HepG2 (cell line): ENCODE measurements around the gene MRNIP. TPM values are rescaled to one million over a fixed set of nuclear protein-coding genes. Genes with fewer than 3 reads are reported as not detected.

Experiments used
- ASH2L ChIP-seq: fragments of 300-600, 200-600 bp; sonication (generic); IDR thresholded peaks from 2 replicates; pipeline ENCODE4 v1.7.0; 2017; ENCODE audit warnings: low read depth, mild to moderate bottlenecking, moderate library complexity, mixed read lengths, low read length; ENCODE audit not compliant: insufficient read length
- CEBPG ChIP-seq: IDR thresholded peaks from 2 replicates; pipeline ENCODE4 v1.6.1; 2016
- DNMT3B ChIP-seq: conservative IDR thresholded peaks from 2 replicates; pipeline ENCODE4 v1.6.1; 2016; ENCODE audit warnings: missing biosample characterization, control low read depth
- DR1 ChIP-seq: sonication (generic); formaldehyde crosslinking; IDR thresholded peaks from 2 replicates; pipeline ENCODE4 v1.8.0; 2021; ENCODE audit warnings: mild to moderate bottlenecking, missing genetic modification reagents, inconsistent platforms
- FOSL1 ChIP-seq: sonication (generic); formaldehyde crosslinking; IDR thresholded peaks from 2 replicates; pipeline ENCODE4 v1.9.0; 2021; ENCODE audit warnings: missing genetic modification reagents, borderline replicate concordance
- GABPA ChIP-seq, 2 experiments: IDR thresholded peaks; 2 replicates each; pipeline ENCODE4 v1.6.1; 2011 to 2016; ENCODE audit warnings: low read depth in 2 of 2, low read length in 1 of 2, missing biosample characterization in 1 of 2, missing genetic modification characterization in 1 of 2
- HMG20B ChIP-seq: conservative IDR thresholded peaks from 2 replicates; pipeline ENCODE4 v1.6.1; 2016; ENCODE audit warnings: missing genetic modification reagents, missing compliant biosample characterization
- KLF15 ChIP-seq: sonication (generic); formaldehyde crosslinking; IDR thresholded peaks from 2 replicates; pipeline ENCODE4 v1.8.1; 2023; ENCODE audit warnings: borderline replicate concordance, mild to moderate bottlenecking, inconsistent platforms, missing genetic modification reagents, mixed read lengths
- PCBP1 ChIP-seq: fragments of 200-400 bp; formaldehyde crosslinking; IDR thresholded peaks from 2 replicates; pipeline ENCODE4 v1.6.1; 2017; ENCODE audit warnings: mild to moderate bottlenecking, low read depth, low read length, borderline replicate concordance
- TARDBP ChIP-seq: sonication (generic); formaldehyde crosslinking; IDR thresholded peaks from 2 replicates; pipeline ENCODE4 v1.8.0; 2022; ENCODE audit warnings: mild to moderate bottlenecking, missing genetic modification reagents
- ZNF431 ChIP-seq: sonication (generic); formaldehyde crosslinking; IDR thresholded peaks from 2 replicates; pipeline ENCODE4 v1.9.0; 2022; ENCODE audit warnings: missing genetic modification reagents, low read depth, mild to moderate bottlenecking, borderline replicate concordance
- polyA plus RNA-seq, 8 experiments: library from polyadenylated mRNA; depleted of rRNA in 3 of 8; stranded (reverse) in 7 of 8; unstranded in 1 of 8; fragments of >200 nt; fragmentation: Illumina TruSeq in 4 of 8; extraction: Trizol in 4 of 8; gene quantifications; 2 replicates each; pipeline versions ENCODE4 v1.2.1 to v1.2.3, GENCODE V29; 2011 to 2016; ENCODE audit warnings: low read depth in 4 of 8, missing spikeins in 1 of 8, mixed read lengths in 1 of 8; ENCODE audit not compliant: insufficient read depth in 1 of 8
- total RNA-seq, 5 experiments: library from RNA; depleted of rRNA; stranded (reverse); fragments of >200 nt; fragmentation: Illumina TruSeq; extraction: Trizol; gene quantifications; 2 replicates each; pipeline ENCODE4 v1.2.3, GENCODE V29; 2016; ENCODE audit warnings: low read depth in 1 of 5
- TF ChIP-seq, protein P1 (sequence below): sonication (generic); formaldehyde crosslinking; IDR thresholded peaks from 2 replicates; pipeline ENCODE4 v1.4.0; 2020; ENCODE audit warnings: mild to moderate bottlenecking, low read depth, missing genetic modification reagents
- TF ChIP-seq, protein P2 (sequence below): sonication (generic); formaldehyde crosslinking; IDR thresholded peaks from 2 replicates; pipeline ENCODE4 v1.4.0; 2020; ENCODE audit warnings: missing genetic modification reagents
- TF ChIP-seq, protein P3 (sequence below): sonication (generic); formaldehyde crosslinking; conservative IDR thresholded peaks from 2 replicates; pipeline ENCODE4 v1.8.0; 2022; ENCODE audit warnings: low read depth, missing genetic modification reagents
- TF ChIP-seq, protein P4 (sequence below): sonication (generic); formaldehyde crosslinking; IDR thresholded peaks from 2 replicates; pipeline ENCODE4 v1.4.0; 2020; ENCODE audit warnings: missing genetic modification reagents
- TF ChIP-seq, protein P5 (sequence below): sonication (generic); formaldehyde crosslinking; IDR thresholded peaks from 2 replicates; pipeline ENCODE4 v1.4.0; 2020; ENCODE audit warnings: mild to moderate bottlenecking, missing genetic modification reagents

MRNIP gene
- total and polyA plus RNA-seq, 2 of the 13 experiments (the other 11 are each of a cell fraction or from before 2014, with no cell fraction given), result 15.5 to 34.1 TPM

DNA sequence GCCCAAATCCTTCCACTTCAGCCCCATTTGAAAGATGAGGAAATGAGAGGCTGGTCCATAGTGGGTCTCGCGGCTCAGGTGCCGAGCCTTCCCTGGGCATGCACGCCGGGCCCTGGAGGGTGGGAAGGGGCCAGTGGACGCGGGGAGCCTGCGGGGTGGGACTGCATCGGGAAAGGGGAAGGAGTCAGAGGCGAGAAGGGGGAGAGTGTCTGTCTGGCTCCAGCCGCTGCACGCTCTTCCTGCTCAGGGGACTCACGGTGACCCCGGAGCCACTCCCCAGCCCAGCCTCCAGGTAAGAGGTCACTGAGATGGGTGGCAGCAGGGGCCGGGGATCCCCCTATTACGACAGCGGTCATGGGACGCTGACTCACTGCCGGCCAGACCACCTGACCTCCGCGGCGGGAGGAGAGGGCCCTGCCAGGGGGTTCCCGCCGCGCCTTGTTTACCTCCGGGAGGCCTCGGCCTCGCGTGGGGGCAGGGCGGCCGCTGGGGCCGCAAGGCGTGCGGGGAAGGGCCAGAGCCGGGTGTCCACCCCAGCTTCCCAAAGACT, 39.8 kb downstream of the MRNIP start (continued):
- TF ChIP-seq, protein P1, sequence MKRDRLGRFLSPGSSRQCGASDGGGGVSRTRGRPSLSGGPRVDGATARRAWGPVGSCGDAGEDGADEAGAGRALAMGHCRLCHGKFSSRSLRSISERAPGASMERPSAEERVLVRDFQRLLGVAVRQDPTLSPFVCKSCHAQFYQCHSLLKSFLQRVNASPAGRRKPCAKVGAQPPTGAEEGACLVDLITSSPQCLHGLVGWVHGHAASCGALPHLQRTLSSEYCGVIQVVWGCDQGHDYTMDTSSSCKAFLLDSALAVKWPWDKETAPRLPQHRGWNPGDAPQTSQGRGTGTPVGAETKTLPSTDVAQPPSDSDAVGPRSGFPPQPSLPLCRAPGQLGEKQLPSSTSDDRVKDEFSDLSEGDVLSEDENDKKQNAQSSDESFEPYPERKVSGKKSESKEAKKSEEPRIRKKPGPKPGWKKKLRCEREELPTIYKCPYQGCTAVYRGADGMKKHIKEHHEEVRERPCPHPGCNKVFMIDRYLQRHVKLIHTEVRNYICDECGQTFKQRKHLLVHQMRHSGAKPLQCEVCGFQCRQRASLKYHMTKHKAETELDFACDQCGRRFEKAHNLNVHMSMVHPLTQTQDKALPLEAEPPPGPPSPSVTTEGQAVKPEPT (CRISPR knock-in tag), result 0 out of 2 replicates have a peak, but pooled peaks have one; percentile 76
- TF ChIP-seq DNMT3B (CRISPR knock-in tag), result 0 out of 2 replicates have a peak, but pooled peaks have one; percentile 73
- TF ChIP-seq GABPA (IDR thresholded peaks at IDR 0.05; ENCODE audit: low read depth, low read length), result no peak
- TF ChIP-seq GABPA (CRISPR knock-in tag; IDR thresholded peaks at IDR 0.05; ENCODE audit: low read depth), result peak; percentile 63; the same call in 1 of the 2 replicates
- no peak; the same call in 1 of the 2 replicates for TF ChIP-seq KLF15 (CRISPR knock-in tag)
- no peak for TF ChIP-seq DR1 (CRISPR knock-in tag)
- peak; percentile 98 for TF ChIP-seq FOSL1 (CRISPR knock-in tag)
- TF ChIP-seq PCBP1, result peak; percentile 88; the same call in 1 of the 2 replicates
- peak; percentile 71; the same call in 1 of the 2 replicates for TF ChIP-seq HMG20B
- TF ChIP-seq, protein P2, sequence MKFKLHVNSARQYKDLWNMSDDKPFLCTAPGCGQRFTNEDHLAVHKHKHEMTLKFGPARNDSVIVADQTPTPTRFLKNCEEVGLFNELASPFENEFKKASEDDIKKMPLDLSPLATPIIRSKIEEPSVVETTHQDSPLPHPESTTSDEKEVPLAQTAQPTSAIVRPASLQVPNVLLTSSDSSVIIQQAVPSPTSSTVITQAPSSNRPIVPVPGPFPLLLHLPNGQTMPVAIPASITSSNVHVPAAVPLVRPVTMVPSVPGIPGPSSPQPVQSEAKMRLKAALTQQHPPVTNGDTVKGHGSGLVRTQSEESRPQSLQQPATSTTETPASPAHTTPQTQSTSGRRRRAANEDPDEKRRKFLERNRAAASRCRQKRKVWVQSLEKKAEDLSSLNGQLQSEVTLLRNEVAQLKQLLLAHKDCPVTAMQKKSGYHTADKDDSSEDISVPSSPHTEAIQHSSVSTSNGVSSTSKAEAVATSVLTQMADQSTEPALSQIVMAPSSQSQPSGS (CRISPR knock-in tag), result peak; percentile 95
- TF ChIP-seq TARDBP (CRISPR knock-in tag), result peak; percentile 84
- peak; percentile 92 for TF ChIP-seq CEBPG (CRISPR knock-in tag)
- peak; percentile 78 for TF ChIP-seq ZNF431 (CRISPR knock-in tag)
- TF ChIP-seq, protein P3, sequence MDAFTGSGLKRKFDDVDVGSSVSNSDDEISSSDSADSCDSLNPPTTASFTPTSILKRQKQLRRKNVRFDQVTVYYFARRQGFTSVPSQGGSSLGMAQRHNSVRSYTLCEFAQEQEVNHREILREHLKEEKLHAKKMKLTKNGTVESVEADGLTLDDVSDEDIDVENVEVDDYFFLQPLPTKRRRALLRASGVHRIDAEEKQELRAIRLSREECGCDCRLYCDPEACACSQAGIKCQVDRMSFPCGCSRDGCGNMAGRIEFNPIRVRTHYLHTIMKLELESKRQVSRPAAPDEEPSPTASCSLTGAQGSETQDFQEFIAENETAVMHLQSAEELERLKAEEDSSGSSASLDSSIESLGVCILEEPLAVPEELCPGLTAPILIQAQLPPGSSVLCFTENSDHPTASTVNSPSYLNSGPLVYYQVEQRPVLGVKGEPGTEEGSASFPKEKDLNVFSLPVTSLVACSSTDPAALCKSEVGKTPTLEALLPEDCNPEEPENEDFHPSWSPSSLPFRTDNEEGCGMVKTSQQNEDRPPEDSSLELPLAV (CRISPR knock-in tag), result no peak
- peak; percentile 52 for TF ChIP-seq ASH2L
- TF ChIP-seq, protein P4, sequence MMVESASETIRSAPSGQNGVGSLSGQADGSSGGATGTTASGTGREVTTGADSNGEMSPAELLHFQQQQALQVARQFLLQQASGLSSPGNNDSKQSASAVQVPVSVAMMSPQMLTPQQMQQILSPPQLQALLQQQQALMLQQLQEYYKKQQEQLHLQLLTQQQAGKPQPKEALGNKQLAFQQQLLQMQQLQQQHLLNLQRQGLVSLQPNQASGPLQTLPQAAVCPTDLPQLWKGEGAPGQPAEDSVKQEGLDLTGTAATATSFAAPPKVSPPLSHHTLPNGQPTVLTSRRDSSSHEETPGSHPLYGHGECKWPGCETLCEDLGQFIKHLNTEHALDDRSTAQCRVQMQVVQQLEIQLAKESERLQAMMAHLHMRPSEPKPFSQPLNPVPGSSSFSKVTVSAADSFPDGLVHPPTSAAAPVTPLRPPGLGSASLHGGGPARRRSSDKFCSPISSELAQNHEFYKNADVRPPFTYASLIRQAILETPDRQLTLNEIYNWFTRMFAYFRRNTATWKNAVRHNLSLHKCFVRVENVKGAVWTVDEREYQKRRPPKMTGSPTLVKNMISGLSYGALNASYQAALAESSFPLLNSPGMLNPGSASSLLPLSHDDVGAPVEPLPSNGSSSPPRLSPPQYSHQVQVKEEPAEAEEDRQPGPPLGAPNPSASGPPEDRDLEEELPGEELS (CRISPR knock-in tag), result peak; percentile 90
- TF ChIP-seq, protein P5, sequence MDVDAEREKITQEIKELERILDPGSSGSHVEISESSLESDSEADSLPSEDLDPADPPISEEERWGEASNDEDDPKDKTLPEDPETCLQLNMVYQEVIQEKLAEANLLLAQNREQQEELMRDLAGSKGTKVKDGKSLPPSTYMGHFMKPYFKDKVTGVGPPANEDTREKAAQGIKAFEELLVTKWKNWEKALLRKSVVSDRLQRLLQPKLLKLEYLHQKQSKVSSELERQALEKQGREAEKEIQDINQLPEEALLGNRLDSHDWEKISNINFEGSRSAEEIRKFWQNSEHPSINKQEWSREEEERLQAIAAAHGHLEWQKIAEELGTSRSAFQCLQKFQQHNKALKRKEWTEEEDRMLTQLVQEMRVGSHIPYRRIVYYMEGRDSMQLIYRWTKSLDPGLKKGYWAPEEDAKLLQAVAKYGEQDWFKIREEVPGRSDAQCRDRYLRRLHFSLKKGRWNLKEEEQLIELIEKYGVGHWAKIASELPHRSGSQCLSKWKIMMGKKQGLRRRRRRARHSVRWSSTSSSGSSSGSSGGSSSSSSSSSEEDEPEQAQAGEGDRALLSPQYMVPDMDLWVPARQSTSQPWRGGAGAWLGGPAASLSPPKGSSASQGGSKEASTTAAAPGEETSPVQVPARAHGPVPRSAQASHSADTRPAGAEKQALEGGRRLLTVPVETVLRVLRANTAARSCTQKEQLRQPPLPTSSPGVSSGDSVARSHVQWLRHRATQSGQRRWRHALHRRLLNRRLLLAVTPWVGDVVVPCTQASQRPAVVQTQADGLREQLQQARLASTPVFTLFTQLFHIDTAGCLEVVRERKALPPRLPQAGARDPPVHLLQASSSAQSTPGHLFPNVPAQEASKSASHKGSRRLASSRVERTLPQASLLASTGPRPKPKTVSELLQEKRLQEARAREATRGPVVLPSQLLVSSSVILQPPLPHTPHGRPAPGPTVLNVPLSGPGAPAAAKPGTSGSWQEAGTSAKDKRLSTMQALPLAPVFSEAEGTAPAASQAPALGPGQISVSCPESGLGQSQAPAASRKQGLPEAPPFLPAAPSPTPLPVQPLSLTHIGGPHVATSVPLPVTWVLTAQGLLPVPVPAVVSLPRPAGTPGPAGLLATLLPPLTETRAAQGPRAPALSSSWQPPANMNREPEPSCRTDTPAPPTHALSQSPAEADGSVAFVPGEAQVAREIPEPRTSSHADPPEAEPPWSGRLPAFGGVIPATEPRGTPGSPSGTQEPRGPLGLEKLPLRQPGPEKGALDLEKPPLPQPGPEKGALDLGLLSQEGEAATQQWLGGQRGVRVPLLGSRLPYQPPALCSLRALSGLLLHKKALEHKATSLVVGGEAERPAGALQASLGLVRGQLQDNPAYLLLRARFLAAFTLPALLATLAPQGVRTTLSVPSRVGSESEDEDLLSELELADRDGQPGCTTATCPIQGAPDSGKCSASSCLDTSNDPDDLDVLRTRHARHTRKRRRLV (CRISPR knock-in tag), result peak; percentile 30
